A204.1 (cell line): ENCODE results near the gene POLR3F.
"Not testable (repeated sequence)": the region's sequence is repeated elsewhere in the genome, so short reads cannot be mapped to it uniquely, and the experiment has no call there.

Experiments
- FAIRE-seq: peaks from 2 replicates; lab custom pipeline; 2012; peaks lifted over from hg19 to GRCh38; lab: Jason Lieb, UNC

The POLR3F gene, protein sequence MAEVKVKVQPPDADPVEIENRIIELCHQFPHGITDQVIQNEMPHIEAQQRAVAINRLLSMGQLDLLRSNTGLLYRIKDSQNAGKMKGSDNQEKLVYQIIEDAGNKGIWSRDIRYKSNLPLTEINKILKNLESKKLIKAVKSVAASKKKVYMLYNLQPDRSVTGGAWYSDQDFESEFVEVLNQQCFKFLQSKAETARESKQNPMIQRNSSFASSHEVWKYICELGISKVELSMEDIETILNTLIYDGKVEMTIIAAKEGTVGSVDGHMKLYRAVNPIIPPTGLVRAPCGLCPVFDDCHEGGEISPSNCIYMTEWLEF

DNA sequence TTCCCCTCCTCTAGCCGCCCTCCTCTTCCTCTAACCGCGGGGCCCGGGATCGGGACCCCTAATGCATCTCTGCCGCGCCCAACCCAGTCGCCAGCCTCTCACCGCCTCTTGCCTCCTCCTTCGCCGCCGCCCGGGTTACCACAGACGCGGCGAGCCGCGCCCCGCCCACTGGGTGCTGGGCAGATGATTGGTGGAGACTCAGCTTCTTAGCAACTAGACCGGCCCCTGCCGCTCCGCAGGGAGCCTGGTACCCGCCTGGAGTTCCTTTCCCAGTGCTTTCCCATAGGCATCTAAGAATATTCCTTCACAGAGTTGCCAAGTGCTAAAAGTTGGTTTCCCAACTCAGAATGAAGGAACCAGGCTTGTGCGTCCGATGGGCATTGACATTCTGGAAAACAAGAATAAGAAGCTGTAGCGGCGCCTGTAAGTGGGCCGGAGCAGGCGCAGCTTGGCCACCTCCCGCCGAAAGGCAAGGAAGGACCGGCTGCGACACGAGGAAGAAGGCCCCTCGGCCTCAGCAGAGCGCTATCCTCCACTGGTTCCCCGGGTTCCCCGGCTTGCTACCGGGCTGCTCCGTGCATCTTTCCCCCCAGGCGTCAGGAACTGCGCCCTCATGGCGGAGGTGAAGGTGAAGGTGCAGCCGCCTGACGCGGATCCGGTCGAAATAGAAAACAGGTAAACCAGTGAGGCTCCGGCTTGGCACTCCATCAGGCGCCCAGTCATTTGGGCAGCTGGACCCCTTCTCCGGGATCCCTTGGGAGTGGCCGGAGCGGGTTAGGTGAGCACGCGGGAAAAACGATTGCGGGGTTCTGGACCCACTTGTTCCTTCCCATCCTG lies at the start of gene POLR3F, which contains the start of gene DZANK1:
TSS of gene POLR3F (plus strand) at position 497 of the 837 bp plus-strand sequence. CDS start at position 614, 117 bp downstream.
TSS of gene DZANK1 (minus strand) at position 137 of the 837 bp plus-strand sequence. CDS start 1,672 bp downstream, outside the sequence.
- FAIRE-seq = peak; percentile 94

DNA sequence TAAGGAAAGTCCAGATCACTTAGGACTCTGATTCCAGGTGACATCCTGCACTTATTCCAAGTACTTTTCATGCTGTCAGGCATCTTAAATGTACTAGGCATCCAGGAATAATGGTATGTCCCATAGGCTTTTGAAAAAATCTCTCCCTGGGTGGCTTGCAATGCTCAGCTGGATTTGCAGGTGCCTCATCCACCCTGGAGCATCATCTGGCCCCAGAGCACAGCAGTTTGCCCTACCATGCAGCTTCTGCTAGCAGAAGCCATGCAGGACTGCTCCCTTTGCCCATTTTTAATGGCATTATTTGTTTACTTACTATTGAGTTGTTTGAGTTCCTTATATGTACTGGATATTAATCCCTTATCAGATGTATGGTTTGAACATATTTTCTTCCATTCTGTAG lies 45.6 kb upstream of the POLR3F start:
- no peak for FAIRE-seq

DNA sequence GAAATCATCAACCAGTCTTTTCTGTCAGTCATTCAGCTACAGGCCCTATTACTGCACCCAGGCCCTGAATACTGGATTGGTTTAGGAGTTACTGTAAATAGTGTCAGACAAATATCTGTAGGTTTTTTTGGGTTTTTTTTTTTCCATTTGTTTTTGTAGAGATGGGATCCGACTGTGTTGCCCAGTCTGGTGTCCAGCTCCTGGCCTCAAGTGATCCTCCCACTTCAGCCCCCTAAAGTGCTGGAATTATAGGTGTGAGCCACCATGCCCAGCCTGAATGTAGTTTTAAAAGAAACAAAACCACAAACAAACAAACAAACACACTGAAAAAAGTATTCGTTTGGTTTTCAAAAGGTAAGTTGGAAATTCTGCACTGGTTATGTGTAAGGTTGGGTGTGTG lies 40.0 kb upstream of the POLR3F start:
- FAIRE-seq = no peak

DNA sequence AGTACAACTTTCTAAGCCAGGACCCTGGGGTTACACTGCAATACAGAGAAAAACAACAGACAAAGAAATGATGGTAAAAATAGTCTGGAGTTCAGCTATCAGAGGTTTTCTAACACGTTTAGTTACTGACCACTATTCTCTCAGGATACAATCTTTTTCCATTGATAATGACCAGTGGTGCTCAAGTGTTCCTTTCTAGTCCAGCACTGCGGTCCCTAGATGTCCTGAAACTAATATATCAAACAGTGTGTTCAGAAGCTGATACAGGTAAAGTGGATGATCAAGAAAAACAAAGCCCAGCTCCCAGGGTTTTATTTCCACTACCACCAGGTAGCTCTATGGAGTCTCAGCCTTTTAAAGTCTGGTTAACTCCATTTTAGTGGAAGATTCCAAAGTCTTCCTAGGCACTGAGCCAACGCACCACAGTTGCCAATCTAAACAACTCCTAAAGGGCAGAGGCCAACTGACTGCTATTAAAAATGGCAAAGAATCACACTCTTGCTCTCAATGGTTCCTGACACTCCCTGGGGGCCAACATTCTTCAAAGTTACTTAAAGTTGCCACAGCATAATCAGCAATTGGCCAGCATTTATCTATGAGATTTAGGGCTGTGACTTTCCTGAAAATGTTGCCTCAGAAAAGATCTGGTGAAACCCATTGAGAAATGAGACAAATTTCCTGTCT lies 38.6 kb upstream of the POLR3F start:
- no peak for FAIRE-seq

DNA sequence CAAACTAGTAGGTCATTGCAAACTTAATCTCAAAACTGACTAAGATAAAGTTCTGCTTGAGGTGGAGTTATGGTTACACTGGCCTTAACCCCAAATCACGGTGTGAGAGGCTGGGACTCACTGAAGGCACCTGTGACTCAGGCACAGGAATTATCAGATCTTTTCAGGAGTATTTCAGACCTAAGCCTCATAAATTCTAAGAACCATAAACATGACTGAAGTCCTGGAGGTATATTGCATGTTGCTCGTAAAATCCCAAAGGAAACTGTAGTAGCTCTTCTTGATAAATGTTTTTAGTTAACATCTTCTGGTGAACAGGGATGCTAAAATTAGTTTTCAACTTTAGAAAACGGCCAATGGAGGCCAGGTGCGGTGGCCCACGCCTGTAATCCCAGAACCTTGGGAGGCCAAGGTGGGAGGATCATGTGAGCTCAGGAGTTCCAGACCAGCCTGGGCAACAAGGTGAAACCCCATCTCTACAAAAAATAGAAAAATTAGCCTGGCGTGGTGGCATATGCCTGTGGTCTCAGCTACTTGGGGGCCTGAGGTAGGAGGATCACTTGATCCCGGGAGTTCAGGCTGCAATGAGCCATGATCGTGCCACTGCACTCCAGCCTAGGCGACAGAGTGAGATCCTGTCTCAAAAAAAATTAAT lies 36.9 kb upstream of the POLR3F start:
- no peak for FAIRE-seq

DNA sequence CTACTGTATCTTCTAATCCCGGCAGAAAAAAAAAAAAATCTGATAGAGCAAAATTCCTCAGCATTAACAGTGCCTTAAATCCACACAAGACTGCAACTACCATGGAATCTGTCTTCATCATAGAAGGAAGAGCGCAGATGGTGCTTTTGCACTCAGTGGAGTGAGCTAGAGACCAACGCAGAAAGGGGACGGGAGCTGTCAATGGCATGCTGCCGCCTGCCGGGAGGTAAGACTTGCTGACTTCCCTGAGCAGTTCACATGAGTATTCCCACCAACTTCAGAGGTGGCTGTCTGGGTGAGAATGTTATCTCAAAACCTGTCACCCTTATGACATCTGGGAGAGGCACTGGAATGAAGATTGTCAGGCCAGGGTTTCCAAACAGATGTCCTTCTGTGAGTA lies 36.0 kb upstream of the POLR3F start:
- FAIRE-seq = no peak

DNA sequence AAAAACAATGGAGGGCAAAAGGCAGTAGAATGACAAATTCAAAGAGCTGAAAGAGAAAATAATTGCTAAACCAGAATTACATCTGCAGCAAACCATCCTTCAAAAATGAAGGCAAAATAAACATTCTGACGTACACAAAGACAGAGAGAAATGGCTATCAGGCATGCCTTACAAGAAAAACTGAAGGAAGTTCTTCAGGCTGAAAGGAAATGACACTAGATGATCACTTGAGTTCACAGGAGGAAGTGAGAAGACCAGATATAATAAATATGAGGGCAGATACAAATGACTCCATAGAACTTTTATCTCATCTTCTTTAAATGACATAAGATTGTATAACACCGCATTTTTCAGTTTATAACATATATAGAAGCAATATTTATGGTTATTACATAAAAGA lies 30.3 kb upstream of the POLR3F start:
- FAIRE-seq = no peak

DNA sequence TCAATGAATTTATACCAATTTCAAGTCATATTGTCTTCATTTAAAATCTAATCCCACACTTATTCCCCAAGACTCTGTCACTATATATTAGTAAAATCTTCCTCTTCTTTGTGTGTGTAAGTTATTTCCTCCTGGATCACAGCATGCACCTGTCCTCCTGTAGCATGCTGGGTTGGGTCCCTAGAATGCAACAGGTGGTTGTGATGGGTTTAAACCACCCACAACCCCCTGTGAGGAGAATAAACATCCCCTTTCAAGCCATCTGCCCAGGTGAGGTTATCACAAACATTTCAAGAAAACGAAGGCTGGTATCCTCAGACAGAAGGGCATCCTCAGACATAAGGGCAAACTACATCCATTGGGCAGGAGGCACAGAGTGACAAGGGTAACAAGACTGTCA lies 26.8 kb upstream of the POLR3F start:
- FAIRE-seq = no peak

DNA sequence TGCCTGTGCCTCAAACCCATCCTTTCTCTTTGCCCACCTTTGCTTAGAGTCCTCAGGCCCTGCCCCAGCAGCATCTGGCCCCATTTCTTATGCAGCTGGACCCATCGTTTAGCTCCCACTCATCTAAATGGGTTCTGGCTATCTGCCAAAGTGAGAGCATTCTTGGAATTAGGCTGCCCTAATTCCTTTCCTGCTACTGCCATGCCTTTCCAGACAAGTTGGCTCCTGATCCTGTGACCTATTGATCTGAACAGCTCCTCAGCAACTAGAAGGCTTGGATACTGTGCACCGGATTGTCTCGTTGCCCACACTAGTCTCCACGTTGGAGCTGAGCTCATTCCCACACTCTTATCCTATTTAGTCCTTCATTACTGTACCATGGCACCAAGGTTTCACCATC lies 23.3 kb upstream of the POLR3F start:
- FAIRE-seq = no peak

DNA sequence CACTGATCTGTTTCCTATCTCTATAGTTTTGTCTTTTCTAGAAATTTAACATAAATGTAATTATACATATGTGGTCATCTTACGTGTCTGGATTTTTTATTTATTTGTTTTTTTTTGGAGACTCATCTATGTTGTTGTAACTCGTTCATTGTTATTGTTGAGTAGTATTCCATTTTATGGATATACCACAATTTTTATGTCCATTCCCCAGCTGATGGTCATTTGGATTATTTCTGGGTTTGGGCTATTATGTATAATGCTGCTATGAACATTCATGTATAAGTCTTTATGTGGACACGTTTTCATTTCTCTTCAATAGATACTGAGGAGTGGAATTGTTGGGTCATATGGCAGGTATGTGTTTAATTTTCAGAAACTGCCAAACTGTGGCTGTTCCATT lies 10.6 kb upstream of the POLR3F start:
- FAIRE-seq = no peak

DNA sequence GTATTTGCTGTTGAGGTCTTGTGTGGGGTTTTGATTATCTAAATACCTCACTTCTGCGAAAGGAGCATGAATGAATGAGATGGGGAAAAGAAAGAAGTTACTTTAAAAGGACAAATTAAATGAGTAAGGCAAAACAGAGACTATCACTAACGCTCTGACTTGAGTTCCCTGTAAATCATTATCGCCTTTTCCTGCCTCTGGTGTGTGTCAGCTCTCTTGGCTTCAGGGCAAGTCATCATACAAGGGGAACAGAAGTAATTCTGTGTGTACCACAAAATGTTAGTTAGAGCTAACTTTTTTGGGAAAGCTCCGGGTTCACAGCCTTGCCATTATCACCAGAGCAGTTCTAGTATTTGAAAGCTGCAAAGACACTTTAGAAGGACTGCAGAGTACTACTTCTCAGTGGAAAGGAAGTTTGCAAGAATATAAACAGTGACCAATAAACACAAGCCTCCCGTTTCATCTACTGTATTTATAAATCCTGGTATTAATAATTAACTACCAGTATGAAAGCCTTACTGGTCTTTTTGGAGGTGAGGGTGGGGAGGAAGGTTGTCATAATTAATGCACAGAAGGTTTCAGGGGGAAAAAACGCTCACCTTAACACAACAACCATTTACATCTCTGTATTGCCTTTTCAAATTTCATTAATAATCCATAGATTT lies 1.5 kb upstream of the POLR3F start:
- FAIRE-seq = no peak

DNA sequence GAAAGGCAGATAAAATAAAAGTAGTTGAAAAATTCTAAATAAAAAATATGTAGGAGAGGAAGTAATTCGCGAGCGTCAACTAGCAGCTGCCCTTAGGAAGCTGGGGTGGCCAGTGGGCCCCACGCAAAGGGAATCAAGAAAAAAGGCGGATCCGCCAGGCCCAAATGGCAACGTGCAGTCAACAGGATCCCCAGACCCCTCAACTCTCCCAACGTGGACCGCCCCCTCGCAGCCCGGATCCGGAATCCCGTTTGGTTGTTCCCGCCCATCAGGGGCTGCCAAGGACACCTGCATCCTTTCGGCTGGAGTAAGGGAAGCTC lies 656 bp upstream of the POLR3F start:
- FAIRE-seq = no peak

DNA sequence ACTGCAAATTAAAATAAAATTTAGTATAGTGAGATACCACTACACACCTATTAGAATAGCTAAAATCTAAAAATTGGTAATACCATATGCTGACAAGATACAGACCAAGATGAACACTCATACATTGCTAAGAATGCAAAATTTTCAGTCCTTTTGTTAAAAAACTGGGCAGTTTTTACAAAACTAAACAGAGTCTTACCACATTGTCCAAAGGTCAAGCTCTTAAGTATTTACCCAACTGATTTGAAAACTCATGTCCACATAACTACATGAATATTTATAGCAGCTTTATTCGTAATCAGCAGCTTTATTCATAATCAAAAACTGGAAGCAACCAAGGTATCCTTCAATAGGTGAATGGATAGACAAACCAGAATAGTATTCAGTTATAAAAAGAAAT lies 10.0 kb downstream of the POLR3F start:
- no peak for FAIRE-seq

DNA sequence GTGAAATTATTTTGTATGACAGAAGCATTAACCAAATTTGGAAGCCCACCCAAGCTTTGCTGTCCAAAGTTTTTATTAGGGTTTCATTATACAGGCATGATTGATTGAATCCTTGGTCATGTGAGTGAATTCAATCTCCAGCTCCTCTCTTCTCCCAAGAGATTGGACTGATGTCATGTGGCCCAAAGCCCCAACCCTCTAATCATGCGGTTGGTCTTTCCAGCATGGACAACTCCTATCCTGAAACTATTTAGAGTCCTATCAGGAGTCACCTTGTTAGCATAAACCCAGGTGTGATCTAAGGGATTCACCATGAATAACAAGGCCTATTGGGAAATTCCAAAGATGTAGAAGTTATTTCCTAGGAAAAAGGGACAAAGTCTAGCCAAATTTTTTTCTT lies 10.6 kb downstream of the POLR3F start:
- FAIRE-seq = no peak

DNA sequence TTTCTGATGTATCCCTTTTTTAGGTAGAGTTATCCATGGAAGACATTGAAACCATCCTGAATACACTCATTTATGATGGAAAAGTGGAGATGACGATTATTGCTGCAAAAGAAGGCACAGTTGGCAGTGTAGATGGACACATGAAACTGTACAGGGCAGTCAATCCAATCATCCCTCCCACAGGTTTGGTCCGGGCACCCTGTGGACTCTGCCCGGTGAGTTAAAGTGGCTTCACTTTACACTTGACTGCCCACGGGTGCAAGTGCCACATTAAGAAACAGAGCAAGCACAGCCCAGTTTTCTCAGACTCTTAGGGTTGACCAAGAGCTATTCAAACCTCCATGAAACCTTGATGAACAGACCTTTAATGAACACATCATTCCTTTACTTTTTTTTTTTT lies 14.4 kb downstream of the POLR3F start:
- no peak for FAIRE-seq

DNA sequence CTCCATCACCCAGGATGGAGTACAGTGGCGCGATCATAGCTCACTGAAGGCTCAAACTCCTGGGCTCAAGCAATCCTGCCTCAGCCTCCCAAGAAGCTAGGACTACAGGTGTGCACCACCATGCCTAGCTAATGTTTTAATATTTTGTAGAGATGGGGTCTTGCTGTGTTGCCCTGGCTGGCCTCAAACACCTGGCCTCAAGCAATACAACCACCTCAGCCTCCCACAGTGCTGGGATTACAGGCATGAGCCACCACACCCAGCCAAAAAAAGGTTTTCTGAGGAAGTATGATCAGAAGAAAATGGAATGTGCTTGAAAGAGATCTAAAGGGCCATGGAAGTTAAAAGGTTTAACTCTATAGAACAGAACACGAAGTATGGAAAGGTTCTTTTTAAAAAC lies 21.1 kb downstream of the POLR3F start:
- FAIRE-seq = no peak

DNA sequence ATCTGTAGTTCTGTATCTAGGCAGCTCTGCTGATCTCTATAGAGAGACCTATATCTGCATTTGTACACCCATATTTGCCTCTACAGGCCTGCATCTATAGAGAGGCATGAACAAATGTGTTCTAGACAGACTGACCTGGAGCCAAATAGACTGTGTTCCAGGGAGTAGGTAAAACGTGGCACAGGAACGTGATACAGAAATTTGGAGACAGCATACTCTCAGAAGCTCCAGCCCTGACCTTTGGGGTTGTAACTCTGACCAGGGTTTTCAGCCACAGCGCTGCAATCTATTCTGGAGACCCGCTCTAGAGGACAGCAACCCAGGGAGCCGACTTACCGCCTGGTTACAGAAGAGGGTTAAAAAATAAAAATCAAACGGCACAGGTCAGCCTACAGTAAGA lies 28.9 kb downstream of the POLR3F start:
- no peak for FAIRE-seq

DNA sequence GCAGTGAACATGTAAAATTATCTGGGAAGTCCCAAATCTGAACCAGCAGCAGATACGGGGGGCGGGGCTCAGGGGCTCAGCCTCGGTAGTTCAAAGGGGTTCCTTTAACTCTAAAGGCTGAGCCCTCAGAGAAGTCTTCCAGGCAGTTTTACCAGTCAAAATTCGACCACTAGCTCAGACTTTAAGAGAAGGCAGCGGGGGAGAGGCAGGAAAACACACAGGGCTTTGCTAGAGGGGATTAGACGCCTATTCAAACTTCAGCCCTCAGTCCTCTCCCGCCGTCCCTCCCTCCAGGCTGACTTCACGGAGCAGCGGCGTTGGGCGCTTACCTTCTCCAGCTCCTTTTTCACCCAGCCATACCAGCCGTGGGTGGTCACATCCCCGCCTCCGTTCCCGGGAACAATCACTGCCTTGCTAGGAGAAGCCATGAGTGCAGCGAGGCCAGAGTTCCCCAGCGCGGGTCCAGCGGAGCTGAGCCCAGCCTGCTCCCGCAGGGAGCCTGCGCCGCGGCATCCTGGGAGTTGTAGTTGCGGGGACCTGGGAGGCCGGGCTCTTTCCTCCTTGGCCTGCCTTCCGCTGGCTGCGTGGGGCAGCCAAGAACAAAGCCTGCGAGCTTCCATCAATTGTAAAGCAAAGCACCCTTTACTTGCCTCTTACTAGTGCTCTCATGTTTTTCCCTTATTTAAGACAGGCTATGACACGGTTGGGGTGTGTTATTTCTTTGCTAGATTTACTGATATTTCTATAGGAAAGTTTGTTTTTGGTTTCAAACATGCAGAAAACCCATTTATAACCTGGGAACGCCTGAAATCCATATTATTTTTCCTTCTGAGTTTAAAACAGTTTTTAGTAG lies 29.8 kb downstream of the POLR3F start, which contains the start of gene RBBP9:
TSS of gene RBBP9 (minus strand) at position 486 of the 853 bp plus-strand sequence. CDS start at position 428, 58 bp downstream.
- FAIRE-seq = no peak

DNA sequence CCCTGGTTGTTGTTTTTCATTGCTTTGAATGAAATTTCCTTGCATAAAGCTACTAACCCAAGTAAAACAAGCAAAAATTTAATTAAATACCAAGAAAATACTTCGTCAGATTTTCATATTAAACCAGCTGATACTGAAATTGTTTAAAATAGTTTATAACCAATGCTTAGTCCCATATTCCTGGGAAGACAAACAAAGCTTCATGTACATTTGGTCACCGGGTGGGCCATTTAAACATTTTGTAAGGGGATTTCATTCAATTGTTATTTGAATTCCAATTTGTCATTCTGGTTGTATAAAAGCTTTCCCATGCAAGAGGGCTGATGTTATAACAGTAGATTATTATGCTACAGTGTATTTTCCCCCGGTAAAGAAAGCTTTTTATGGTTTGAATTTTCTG lies 30.4 kb downstream of the POLR3F start:
- no peak for FAIRE-seq

DNA sequence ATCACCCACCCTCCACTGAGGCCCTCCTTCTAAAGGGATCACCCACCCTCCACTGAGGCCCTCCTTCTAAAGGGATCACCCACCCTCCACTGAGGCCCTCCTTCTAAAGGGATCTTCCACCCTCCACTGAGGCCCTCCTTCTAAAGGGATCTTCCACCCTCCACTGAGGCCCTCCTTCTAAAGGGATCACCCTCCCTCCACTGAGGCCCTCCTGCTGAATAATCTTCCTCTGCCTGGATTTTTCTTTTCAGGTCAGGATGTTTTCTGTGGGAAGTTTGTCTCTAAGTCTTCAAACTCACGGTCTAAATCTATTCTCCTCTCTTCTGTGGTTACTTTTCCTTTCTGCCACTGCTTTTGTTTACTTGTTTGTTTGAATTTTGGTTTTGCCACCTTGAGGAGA lies 34.5 kb downstream of the POLR3F start:
- FAIRE-seq = not testable (repeated sequence)

DNA sequence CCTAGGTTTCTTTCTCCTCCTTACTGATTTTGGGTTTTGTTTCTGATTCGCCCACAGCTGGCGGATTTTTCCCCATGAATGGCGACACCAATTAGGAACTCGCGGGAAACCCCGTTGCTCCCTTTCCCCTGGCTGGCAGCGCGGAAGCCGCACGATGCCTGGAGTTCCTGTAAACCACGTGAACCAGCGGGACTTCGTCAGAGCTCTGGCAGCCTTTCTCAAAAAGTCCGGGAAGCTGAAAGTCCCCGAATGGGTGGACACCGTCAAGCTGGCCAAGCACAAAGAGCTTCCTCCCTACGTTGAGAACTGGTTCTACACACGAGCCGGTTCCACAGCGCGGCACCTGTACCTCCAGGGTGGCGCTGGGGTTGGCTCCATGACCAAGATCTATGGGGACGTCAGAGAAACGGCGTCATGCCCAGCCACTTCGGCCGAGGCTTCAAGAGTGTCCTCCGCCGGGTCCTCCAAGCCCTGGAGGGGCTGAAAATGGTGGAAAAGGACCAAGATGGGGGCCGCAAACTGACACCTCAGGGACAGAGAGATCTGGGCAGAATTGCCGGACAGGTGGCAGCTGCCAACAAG lies 37.4 kb downstream of the POLR3F start:
- FAIRE-seq = no peak
